NCI-H128 (cell line): ENCODE data around the gene PRODH2.
"Not testable (repeated sequence)": the region's sequence is repeated elsewhere in the genome, so short reads cannot be mapped to it uniquely, and the experiment has no call there.

Source experiments
- DNase-seq: peaks from one replicate; lab custom pipeline; 2025; ENCODE audit not compliant: unreplicated experiment; lab: John Stamatoyannopoulos, UW

Gene PRODH2

GRCh38 chr19:35843676-35844481, 31.2 kb upstream of the PRODH2 start:
- no peak for DNase-seq

- DNase-seq, result no peak
Measured at GRCh38 chr19:35842666-35843272, 30.1 kb upstream of the PRODH2 start.

GRCh38 chr19:35841961-35842595, 29.4 kb upstream of the PRODH2 start:
- no peak for DNase-seq

GRCh38 chr19:35836096-35836495, 23.5 kb upstream of the PRODH2 start:
- DNase-seq, result not testable (repeated sequence)

- DNase-seq, result no peak
Measured at GRCh38 chr19:35833972-35834371, 21.3 kb upstream of the PRODH2 start.

- DNase-seq, result no peak
Measured at GRCh38 chr19:35832054-35832453, 19.4 kb upstream of the PRODH2 start.

GRCh38 chr19:35830986-35831385, 18.3 kb upstream of the PRODH2 start:
- no peak for DNase-seq

GRCh38 chr19:35828692-35829301, 16.2 kb upstream of the PRODH2 start:
- DNase-seq, result no peak

GRCh38 chr19:35824150-35824549, 11.5 kb upstream of the PRODH2 start:
- DNase-seq, result no peak

GRCh38 chr19:35822579-35822978, 9.9 kb upstream of the PRODH2 start:
- DNase-seq, result no peak

GRCh38 chr19:35818445-35818844, 5.8 kb upstream of the PRODH2 start:
- no peak for DNase-seq

GRCh38 chr19:35816846-35817245, 4.2 kb upstream of the PRODH2 start:
- no peak for DNase-seq

- DNase-seq, result no peak
Measured at GRCh38 chr19:35816262-35816661, 3.6 kb upstream of the PRODH2 start.

- no peak for DNase-seq
Measured at GRCh38 chr19:35813043-35813890, 622 bp upstream of the PRODH2 start.

GRCh38 chr19:35811317-35812219, 1.1 kb downstream of the PRODH2 start:
- no peak for DNase-seq

GRCh38 chr19:35807633-35808032, 5.0 kb downstream of the PRODH2 start:
- no peak for DNase-seq

- DNase-seq, result no peak
Measured at GRCh38 chr19:35806597-35806996, 6.0 kb downstream of the PRODH2 start.

GRCh38 chr19:35805526-35806102, 7.0 kb downstream of the PRODH2 start:
- DNase-seq, result no peak

- no peak for DNase-seq
Measured at GRCh38 chr19:35801828-35802227, 10.8 kb downstream of the PRODH2 start.
